GM21576 (cell line): ENCODE results near the gene METTL16.
"Not testable (repeated sequence)": the region's sequence is repeated elsewhere in the genome, so short reads cannot be mapped to it uniquely, and the experiment has no call there.

Source experiments
- ATAC-seq: cut with Tn5 transposase; IDR thresholded peaks from one replicate; pipeline ENCODE4 v1.9.1; 2021; ENCODE audit warnings: mild to moderate bottlenecking, moderate library complexity; ENCODE audit not compliant: unreplicated experiment

The METTL16 gene

GRCh38 chr17:2503627-2504026 is 8.1 kb downstream of the METTL16 start:
- no peak for ATAC-seq

GRCh38 chr17:2502871-2503580 is 8.7 kb downstream of the METTL16 start:
- no peak for ATAC-seq

GRCh38 chr17:2500446-2500845 is 11.2 kb downstream of the METTL16 start:
- no peak for ATAC-seq

GRCh38 chr17:2489286-2489685 is 22.4 kb downstream of the METTL16 start:
- ATAC-seq, result not testable (repeated sequence)

- no peak for ATAC-seq
Observed at GRCh38 chr17:2487306-2487705, 24.4 kb downstream of the METTL16 start.

- ATAC-seq, result not testable (repeated sequence)
Observed at GRCh38 chr17:2486709-2487108, 25.0 kb downstream of the METTL16 start.

GRCh38 chr17:2485970-2486369 is 25.7 kb downstream of the METTL16 start:
- no peak for ATAC-seq

- no peak for ATAC-seq
Observed at GRCh38 chr17:2485543-2485942, 26.1 kb downstream of the METTL16 start.

GRCh38 chr17:2484876-2485275 is 26.8 kb downstream of the METTL16 start:
- ATAC-seq, result no peak

- ATAC-seq, result no peak
Observed at GRCh38 chr17:2483084-2483483, 28.6 kb downstream of the METTL16 start.

GRCh38 chr17:2482218-2482617 is 29.5 kb downstream of the METTL16 start:
- no peak for ATAC-seq

- no peak for ATAC-seq
Observed at GRCh38 chr17:2481760-2482159, 29.9 kb downstream of the METTL16 start.

- ATAC-seq, result no peak
Observed at GRCh38 chr17:2478458-2478857, 33.2 kb downstream of the METTL16 start.

GRCh38 chr17:2475056-2475455 is 36.6 kb downstream of the METTL16 start:
- ATAC-seq, result no peak

GRCh38 chr17:2474371-2474770 is 37.3 kb downstream of the METTL16 start:
- no peak for ATAC-seq

GRCh38 chr17:2468270-2468669 is 43.4 kb downstream of the METTL16 start:
- ATAC-seq, result no peak

- ATAC-seq, result no peak
Observed at GRCh38 chr17:2466931-2467330, 44.8 kb downstream of the METTL16 start.

- ATAC-seq, result no peak
Observed at GRCh38 chr17:2462481-2462880, 49.2 kb downstream of the METTL16 start.

- ATAC-seq, result no peak
Observed at GRCh38 chr17:2459917-2460271, 51.8 kb downstream of the METTL16 start.

- no peak for ATAC-seq
Observed at GRCh38 chr17:2457913-2458312, 53.8 kb downstream of the METTL16 start.

GRCh38 chr17:2456475-2456874 is 55.2 kb downstream of the METTL16 start:
- no peak for ATAC-seq

- no peak for ATAC-seq
Observed at GRCh38 chr17:2455956-2456355, 55.7 kb downstream of the METTL16 start.

GRCh38 chr17:2453866-2454265 is 57.8 kb downstream of the METTL16 start:
- ATAC-seq, result no peak
